ENCODE measurements around the gene ZNF652.
"Not testable (repeated sequence)": the region's sequence is repeated elsewhere in the genome, so short reads cannot be mapped to it uniquely, and the experiment has no call there.

Gene ZNF652

DNA sequence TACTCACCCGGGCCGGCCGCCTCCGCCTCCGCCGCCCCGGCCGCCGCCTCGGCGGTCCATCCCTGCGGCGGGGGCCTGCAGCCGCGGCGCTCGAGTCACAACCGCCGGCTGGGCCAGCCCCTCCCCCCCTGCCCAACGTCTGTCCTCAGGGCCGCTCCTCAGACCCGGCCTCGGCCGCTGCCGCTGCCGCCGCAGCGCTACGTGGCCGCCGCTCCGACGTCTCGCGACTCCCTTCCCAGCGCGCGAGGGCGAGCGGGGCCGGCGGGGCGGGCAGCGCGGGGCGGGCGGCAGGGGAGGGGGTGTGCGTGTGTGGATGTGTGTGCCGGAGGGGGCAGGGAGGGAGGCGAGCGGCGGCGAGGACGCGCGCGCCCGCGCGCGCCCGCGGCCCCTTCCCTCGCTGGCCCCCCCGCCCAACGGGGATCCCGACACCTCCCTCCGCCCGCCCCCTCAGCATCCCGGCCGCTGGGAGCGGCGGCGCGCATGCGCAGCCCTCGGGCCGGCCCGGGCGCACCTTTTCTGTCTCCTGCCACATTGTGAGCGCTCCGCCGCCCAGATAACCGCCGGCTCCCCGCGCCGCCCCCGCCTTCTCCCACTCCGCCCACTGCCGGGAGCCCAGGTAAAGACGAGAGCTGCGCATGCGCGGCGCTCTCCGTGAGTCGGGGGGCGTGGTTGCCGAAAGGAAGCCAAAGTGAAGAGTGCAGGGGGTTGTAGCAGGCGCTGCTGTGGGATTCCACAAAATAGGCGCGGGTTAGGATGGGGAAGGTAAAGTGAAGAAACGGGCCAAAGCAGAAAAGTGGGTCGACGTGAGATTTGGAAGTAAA lies at the start of gene ZNF652:
TSS of gene ZNF652 (minus strand) at position 349 of the 821 bp plus-strand sequence. CDS start 44,525 bp downstream, outside the sequence.
- DNase-seq (ENCODE audit: low read depth in 2 of 2): peak; percentile 77 to 85

DNA sequence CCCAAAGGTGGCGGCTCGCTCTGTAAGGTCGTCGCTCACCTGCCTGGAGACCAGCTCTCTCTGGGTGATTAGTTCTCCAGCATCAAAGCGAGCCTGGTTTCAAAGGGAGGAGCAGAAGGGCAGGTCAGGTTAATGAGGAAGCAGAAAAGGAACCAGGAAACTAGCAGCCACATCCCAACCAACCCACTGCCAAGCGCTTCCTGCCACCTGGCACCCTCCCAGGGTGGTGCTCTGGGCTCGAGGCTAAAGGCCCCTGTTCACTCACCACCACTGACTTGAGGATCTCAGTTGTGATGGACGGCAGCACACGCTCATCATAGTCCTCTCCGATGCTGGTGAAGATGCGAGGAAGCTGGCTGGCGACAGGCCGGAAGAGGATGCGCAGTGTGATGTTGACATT lies 47.0 kb upstream of the ZNF652 start:
- DNase-seq (ENCODE audit: low read depth in 2 of 2): no peak

DNA sequence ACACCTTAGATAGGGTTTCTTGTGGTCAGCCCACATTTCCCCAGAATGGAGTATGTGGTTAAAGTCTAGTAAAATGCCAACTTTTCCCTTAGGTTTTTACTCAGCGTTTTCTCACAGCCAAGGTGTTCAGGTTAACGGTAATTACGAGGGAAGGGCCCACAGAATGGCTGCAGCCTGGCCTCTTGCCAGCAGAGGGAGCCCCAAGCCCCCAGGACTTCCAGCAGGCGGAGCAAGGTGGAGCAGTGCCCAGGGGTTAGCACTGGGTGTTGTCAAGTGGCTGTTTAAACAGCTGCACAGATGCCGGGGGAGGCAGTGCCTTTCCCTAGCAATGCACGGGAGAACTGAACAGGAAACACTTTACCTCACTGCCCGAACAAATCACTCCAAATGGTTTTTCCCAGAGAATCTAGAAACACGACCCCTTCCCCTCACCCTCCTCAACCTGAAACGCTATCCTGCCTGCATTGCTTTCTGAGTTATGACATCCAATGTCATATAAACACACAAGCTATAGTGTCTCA lies 46.0 kb upstream of the ZNF652 start:
- DNase-seq (ENCODE audit: low read depth in 2 of 2): peak; percentile 66 to 87

DNA sequence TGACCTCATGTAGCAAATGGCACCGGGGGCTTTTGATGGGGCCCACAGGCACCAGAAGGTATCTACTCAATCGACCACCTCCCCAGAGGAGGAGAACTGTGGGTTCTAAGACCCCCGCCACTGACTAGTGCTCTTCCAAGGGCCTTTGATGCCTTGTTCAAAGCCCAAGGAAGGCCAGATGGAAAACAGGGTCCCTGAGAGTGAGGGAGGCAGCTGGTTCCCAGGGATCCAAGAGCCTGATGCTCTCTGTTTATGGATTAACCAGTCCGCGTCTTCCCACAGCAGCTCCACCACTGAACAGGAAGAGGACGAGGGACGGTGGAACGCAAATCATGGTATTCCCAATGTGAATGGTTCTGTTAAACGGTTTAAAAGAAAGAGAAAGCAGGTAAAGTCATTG lies 45.0 kb upstream of the ZNF652 start:
- no peak for DNase-seq (ENCODE audit: low read depth in 2 of 2)

DNA sequence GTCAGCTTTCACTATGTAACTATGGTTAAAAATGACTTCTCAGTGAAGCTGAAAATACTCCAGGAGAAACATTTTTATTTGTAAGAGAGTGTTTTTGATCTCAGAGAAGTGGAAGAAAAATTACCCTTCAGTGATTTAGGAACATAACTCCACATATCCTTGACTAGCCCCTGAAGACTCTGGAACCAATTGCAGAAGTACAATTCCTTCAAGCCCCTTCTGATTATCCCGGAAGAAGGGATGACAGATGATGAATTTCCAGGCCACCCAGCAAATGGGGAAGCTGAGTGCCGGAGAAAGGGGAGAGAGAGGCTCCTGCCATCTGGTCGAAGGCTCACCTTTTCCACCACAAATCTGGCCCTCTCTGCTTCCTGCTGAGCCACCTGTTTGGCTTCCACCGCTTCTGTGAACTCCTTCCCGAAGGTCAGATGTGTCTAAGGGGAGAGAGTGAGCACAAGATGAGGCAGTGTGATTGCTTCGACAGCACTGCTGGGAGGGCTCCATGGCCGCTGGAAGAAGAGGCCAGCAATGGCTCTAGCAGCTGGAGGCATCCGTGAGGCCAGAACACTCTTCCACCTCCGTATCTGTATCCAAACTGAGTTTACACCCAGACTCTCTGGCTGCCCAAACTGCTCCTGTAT lies 44.5 kb upstream of the ZNF652 start:
- no peak for DNase-seq (ENCODE audit: low read depth in 2 of 2)

DNA sequence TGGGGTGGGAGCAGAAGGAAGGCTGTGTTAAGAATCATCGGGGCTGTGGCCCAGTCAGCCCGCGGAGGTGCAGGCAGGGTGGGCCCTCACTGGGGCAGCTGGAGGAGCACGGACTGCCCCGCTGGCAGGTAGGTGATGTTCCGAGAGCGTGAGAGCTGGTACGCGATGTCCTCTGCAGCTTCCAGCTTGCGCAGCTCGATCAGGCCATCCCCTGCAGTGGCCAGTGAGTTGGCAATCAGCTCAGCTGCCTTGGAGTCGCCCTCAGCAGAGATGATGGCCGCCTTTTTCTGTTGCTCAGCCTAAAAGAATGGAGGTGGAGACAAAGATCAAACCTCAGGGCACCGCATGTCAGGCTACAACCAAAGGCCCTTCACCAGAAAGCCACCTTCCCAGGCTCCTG lies 42.9 kb upstream of the ZNF652 start:
- no peak for DNase-seq (ENCODE audit: low read depth in 2 of 2)

DNA sequence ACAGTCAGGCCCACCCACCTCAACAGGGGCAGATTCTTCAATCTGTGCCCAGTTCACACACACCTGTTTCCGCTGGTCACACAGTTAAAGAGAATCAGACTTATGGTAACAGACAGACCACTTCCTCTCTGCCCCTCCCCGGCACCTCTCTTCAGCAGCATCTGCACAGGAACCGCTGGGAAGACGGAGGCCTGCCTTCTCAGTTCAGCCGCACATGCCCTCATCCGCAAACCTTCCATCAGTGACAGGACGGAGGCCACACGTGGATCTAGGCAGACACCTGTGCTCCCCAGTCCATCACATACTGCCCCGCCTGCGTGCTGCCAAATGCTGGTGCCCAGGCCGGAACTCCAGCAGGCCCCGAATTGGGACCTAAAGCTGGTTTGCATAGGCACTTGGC lies 42.3 kb upstream of the ZNF652 start:
- no peak for DNase-seq (ENCODE audit: low read depth in 2 of 2)

DNA sequence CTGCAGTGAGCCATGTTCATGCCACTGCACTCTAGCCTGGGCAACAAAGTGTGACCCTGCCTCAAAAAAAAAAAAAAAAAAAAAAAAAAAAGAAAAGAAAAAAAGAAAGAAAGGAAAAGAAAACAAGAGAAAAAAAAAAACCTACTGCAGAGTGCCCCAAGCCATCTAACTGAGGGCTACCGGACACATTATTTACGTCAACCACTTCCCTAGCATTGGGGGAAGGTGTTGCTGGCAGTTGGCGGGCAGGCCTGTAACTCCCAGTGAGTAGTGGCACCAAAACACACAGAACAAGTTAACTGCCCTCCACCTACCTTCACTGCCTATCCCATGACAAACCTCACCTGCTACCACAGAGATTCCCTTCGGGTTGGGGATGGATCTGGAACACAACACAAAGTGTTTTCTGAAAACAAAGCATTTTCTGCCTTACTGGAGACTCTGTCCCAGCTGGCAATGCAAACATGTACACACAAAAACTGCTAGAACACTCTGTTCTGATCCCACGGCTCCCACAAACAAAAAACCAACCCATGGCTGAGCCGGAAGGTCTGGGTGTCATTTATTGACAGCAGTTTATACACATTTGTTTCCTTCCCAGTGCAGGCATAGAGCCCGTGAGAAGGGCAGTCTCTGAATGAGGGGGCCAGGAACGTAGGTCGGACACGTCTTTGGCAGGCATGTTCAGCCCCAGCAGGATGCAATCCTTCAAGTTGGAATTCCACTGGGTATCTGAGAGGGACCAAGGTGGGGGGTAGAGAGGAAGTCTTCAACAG lies 41.7 kb upstream of the ZNF652 start:
- no peak for DNase-seq (ENCODE audit: low read depth in 2 of 2)

DNA sequence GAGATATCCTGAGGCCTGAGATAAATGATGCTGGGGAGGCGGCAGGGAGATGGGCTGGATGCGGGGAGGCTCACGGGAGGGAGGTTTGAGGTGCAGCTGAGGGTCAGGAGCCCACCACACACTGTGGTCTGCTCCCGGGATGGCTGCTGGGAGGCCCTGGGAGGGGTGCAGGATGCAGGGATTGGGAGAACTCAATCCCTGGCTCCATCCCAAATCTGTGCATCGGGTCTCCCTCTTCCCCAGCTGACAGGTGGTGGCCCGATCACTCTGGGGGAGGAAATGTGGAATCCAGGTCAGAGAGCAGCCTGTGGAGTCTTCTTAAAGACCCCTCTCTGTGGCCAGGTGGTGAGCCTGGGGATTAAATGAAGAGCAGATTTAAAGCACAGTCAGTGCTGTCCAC lies 40.7 kb upstream of the ZNF652 start:
- DNase-seq (ENCODE audit: low read depth in 2 of 2): no peak

DNA sequence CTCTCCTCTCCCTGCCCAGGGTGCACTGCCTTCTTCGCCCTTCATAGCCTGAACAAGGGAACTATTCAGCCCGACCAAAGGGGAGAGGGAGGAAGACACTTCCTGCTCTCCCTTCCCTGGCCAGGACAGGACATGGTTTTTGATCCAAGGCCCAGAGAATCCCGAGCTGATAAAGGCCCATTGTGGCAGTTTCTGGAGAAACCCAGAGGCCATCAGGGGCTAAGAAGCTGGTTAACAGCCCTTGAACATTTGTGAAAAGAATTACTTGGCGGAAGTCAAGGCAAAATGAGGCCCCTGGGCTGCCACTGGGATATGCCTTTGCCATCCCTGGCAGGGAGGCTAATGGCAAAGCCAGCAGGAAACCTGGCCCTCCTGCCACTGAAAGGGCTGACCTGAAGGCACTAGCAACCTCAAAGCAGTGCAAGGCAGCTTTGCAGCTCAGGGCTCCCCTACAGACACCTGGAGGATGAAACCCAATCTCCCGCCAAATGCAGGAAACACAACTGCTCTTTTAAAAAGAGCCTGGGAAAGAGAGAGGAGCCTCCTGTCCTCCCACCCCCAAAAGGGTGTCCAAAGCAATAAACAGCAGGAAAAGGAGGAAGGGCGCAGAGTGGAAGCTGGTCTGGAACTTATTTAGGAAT lies 40.0 kb upstream of the ZNF652 start:
- no peak for DNase-seq (ENCODE audit: low read depth in 2 of 2)

DNA sequence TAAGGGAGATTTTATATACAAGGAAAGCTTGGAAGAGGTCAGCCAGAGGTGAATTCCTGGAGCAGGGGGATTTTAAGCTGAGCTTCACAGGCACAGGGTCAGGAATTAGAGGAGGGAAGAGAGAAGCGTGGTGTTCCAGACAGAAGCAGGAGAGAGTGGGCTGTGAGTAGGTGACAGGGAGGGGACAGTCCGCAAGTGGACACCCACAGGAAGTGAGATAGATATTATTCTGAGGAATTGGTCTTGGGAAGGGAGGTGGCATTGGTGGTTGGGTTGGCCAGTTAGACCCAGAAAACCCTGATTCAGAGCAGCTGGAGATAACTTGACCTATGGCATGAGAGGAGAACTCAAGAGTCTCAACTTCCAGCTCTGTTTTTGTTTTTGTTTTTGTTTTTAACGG lies 37.9 kb upstream of the ZNF652 start:
- no peak for DNase-seq (ENCODE audit: low read depth in 2 of 2)

DNA sequence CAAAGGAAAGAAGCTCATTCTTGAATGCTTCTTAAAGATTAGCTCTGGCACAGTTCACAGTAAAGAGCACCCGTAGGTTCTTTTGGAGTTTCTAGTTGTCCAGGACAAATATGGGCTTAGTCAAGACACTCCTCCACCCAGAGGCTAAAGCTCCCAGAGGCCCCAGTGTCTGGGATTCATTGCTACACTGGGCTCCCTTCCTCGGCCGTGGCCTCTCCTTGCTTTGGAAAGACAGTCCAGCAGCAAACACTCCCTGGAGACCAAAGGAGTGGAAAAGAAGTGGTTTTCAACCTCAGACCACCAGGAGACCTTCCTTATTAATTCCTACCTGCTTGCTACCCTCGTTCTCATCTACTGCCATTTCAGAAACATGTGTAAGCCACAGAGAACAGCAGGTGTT lies 35.5 kb upstream of the ZNF652 start:
- no peak for DNase-seq (ENCODE audit: low read depth in 2 of 2)

DNA sequence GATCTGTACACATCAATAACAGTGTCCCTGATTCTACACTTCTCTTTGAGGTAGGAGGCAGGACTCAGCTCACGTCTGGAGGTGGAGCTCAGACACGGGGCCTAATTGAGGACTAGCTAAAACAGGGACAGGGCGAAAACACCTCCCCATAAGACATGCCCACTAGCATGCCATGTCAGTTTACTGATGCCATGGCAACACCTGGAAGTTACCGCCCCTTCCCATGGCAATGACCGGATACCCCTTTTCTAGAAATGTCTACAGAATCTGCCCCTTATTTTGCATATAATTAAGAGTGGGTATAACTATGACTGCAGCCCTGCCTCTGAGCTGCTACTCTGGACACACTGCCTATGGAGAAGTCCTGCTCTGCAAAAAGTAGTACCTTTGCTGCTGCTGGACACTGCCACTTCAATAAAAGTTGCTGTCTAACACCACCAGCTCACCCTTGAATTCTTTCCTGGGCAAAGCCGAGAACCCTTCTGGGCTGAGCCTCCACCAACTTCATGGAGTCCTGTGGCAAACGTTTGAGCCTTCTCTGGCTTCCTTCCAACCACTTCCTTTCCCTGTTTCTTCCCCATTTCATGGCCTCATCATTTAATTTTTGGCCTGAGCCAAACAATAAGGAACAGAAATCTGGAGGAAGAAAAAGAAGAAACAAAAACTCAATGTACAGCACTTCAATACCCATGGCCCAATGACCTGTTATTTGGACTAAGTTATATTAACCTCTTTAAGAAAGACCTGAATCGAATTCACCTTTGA lies 31.6 kb upstream of the ZNF652 start:
- no peak for DNase-seq (ENCODE audit: low read depth in 2 of 2)

DNA sequence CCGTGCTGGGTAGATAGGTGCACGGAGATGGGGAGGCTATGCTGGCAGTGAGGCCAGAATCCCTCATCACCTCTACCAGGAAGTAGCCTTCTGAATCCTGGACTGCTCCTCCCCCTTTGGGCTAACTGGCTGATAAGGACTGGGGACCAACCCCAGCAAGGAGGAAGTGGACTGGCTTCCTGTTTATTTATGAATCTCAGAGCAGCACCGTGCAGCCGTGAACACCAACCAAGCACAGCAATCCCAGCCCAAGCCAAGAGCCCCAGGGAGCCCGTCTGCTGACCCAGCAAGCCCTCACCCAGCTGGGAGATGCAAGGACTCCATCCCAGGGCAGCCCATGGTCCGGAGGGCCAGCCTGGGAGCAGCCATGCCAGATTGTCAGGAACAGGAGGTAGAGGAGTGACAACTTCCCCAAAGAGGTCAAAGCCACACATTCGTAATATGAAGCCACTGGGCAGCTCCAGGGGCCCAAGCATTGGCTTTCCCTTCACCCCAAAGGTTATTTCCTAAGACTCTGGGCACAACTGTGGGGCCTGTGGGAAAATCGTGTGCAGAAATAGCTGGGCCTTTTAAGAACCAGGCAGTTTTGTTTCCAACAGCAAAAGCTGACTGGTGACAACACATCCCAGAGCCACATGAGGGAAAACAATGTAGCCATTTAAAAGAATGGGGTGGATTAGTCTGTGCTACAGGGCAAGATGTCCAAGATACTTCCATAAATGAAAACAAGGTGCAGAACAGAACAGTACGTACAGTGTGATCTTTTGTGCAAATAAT lies 28.7 kb upstream of the ZNF652 start:
- no peak for DNase-seq (ENCODE audit: low read depth in 2 of 2)

DNA sequence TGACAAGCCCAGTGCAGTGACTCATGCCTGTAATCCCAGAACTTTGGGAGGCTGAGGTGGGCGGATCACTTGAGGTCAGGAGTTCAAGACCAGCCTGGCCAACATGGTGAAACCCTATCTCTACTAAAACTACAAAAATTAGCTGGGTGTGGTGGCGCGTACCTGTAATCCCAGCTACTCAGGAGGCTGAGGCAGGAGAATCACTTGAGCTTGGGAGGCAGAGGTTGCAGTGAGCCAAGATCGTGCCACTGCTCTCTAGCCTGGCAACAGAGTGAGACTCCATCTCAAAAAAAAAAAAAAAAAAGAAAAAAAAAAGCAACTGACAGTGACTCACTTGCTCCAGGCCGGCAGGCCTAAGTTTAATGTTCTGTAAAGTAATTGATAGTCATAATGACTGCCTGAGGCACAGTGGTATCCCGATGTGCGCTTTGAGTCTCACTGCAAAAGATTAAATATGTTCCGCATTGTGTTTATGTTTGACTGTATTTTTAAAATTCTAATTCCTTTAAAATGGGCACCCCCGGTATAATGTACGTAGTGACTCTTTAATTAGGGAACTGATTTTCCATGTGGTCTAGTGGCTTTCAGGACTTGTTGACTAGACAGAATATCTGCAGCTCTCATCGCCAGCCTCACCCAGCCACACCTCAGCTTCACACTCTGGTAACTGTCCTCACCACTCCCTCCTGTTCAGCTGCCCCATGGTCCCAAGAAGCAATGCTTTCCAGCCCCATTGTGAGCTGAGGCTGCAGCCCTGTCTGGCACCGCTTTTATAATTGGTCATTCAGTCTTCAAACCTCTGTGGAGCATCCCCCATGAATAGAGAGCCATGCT lies 27.7 kb upstream of the ZNF652 start:
- DNase-seq (ENCODE audit: low read depth in 2 of 2): not testable (repeated sequence)

DNA sequence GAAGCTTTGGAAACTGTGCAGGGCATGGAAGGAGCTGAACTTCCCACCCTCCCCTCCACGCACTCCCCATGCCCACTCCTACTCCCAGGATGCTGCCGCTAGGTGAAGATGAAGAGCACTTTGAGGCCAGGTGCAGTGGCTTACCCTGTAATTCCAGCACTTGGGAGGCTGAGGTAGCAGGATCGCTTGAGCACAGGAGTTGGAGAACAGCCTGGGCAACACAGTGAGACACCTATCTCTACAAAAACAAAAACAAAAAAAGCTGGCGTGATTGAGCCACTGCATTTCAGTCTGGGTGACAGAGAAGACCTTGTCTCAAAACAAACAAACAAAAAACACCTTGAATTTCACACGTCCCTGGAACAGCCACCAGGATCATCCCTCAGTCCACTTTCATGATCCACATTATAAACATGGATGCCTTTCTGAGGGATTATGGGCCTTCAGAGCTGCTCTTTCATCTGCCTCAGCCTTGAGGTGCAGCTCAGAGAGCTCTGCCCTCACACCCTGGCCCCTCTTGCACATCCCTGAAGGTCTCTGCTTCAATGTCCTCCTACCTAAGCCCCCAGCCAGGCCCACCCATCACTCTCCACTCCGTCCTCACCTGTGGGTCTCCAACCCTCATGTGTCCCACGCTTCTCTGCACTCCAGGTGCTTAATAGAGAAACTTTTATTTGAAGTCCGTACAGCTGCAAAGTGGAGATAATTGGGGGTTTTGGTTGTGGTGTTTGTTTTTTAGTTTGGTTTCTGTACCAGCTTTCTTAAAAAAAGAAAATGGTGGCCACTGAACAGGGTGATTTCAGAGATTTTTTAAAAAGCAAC lies 26.9 kb upstream of the ZNF652 start:
- DNase-seq (ENCODE audit: low read depth in 2 of 2): no peak

DNA sequence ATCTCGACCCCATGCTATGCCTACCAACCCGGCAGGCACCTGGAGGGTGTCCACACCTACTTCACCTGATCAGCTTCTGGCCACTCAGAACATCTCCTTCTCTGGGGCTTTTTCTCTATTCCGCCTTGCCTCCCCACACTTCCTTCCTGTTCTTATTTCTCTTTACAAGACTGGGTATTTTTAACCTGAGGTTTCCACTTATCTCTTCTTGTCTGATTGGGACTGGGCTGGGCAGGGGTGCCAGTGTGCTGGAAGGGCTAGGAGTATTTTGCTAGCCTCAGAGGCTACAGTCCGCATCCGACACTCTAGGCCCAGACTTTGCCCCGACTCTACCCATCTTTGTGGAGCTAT lies 26.2 kb upstream of the ZNF652 start:
- DNase-seq (ENCODE audit: low read depth in 2 of 2): no peak

DNA sequence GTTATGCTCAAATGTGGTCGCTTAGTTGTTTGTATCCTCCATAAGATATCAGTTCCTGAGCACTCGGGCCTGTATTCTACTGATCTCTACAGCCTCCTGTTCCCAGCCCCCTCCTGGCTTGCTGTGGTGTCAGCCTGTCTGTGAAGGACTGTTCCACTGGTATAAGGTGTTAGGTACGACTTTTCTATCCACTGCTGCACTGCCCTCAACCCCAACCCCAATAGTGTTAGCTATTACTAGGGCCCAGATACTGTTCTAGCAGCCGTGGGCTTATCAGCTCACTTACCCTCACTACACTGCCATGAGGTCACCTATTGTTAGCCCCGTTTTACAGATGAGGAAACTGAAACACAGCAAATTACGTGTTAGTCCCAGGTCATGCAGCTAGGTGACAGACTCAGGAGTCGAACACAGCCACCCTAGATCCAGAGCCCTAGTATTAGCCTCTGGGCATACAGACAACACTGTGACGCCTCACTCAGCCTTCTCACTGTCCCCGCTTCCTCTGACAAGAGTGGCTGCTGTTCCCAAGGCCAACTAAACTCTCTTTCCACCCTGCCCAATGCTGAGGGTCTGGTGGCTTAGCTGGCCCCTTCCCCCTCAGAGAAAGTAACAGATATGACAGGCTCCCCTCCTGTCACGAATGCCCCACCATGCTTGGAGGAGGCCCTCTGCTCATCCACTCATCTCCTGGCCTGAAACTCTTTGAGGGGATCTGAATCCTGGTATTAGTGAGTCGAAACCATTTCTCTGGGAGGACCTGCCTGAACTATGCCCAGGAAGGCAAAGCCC lies 25.6 kb upstream of the ZNF652 start:
- no peak for DNase-seq (ENCODE audit: low read depth in 2 of 2)

Measured in stimulated activated CD4-positive, alpha-beta T cell treated with anti-CD3 and anti-CD28 coated beads, Interleukin-12 subunit alpha, Interleukin-12 subunit beta, amount 100 ng/mL, for 24 hours (primary cell).